Liver (tissue), 3 donors: ENCODE measurements around the gene ERFL.

Experiments used
- CTCF ChIP-seq: fragments of 150-350 bp; IDR thresholded peaks from 2 replicates; pipeline ENCODE4 v1.5.1; 2017; ENCODE audit warnings: improper control_type of control experiment, low read depth, low read length; ENCODE audit not compliant: missing input control
- HNF4G ChIP-seq: IDR thresholded peaks from 2 replicates; pipeline ENCODE4 v1.6.1; 2016; ENCODE audit warnings: antibody characterized with exemption
- donor health status: healthy.
- donor health status: healthy.

- TF ChIP-seq CTCF (no peak), HNF4G (no peak)
Observed at GRCh38 chr19:41918653-41919244, 9.5 kb downstream of the ERFL start.
